HG02642 (cell line): Measurements from ENCODE around the gene SETDB1.
"Not testable (repeated sequence)": the region's sequence is repeated elsewhere in the genome, so short reads cannot be mapped to it uniquely, and the experiment has no call there.

Experiments
- ATAC-seq: cut with Tn5 transposase; IDR thresholded peaks from one replicate; pipeline ENCODE4 v1.9.1; 2021; ENCODE audit warnings: mild to moderate bottlenecking; ENCODE audit not compliant: unreplicated experiment, poor library complexity

Gene SETDB1

DNA sequence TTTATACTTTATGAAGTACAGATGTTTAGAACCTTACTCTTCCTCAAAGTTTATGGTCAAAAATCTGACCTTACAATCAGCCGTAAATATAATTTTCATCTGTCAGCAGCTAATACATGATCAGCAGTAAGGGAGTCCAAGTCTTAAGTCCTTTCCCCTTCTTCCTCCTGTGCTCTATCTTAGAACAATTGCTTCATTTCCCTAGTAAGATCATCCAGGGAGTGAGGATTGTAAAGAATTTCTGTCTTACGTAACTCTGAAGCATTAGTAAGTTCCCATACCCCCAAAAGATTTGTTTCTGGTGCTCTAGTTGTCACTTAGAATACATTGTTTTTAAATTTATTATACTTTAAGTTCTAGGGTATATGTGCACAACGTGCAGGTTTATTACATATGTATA, 2.1 kb downstream of the SETDB1 start:
- ATAC-seq: no peak

DNA sequence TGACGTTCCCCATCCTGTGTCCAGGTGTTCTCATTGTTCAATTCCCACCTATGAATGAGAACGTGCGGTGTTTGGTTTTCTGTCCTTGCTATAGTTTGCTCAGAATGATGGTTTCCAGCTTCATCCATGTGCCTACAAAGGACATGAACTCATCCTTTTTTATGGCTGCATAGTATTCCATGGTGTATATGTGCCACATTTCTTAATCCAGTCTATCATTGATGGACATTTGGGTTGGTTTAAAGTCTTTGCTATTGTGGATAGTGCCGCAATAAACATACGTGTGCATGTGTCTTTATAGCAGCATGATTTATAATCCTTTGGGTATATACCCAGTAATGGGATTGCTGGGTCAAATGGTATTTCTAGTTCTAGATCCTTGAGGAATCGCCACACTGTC, 2.6 kb downstream of the SETDB1 start:
- not testable (repeated sequence) for ATAC-seq

DNA sequence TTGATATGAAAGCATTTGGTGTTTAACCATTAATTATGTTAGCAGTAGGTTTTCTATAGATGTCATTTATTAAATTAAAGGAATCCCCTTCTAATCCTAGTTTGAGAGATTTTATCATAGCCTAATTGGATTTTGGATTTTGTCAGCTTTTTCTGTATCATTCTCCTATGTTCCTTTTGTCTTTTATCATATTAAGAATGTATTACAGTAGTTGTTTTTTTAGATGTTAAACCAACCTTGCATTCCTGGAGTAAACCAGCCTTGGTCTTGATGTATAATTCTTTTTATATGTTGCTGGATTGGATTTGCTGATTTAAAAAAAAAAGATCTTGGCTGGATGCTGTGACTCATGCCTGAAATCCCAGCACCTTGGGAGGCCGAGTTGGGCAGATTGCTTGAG, 5.6 kb downstream of the SETDB1 start:
- ATAC-seq: no peak

DNA sequence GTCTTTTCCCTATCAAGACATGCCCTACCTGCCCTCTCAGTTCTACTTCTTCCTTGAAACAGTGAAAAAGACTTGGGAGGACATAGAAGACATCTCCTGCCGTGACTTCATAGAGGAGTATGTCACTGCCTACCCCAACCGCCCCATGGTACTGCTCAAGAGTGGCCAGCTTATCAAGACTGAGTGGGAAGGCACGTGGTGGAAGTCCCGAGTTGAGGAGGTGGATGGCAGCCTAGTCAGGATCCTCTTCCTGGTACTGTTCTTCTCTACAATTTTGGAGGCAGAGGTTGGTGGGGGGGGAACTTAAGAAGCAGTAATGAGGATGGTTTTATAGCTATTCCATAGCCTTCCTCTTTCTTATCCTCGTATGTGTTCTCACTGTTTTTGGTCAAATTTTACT, 18.7 kb downstream of the SETDB1 start:
- ATAC-seq: no peak

GRCh38 chr1:150954708-150955107, 28.5 kb downstream of the SETDB1 start:
- no peak for ATAC-seq

DNA sequence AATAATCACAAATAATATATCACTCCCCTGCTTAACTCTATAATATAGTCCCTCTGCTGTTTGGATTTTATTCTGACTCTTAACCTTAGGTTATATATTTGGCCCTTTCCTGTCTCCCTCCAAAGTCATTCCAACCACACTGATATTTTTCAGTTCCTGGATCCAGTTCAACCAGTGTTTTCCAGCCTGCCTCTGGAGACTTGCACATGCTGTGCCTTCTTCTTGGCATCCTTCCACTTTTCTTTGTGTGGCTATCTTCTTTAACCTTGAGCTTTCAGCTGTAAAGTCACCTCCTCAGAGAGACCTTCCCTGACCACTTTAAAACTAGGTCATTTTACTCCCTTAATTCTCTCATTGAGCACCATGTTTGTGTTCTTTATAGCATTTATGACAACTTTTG, 29.1 kb downstream of the SETDB1 start:
- ATAC-seq: no peak

GRCh38 chr1:150957666-150958065, 31.5 kb downstream of the SETDB1 start:
- ATAC-seq: no peak

GRCh38 chr1:150960646-150961045, 34.5 kb downstream of the SETDB1 start:
- no peak for ATAC-seq

GRCh38 chr1:150961756-150962155, 35.6 kb downstream of the SETDB1 start:
- ATAC-seq: no peak

- no peak for ATAC-seq
These were observed 37.4 kb downstream of the SETDB1 start for GRCh38 chr1:150963321-150964163.

DNA sequence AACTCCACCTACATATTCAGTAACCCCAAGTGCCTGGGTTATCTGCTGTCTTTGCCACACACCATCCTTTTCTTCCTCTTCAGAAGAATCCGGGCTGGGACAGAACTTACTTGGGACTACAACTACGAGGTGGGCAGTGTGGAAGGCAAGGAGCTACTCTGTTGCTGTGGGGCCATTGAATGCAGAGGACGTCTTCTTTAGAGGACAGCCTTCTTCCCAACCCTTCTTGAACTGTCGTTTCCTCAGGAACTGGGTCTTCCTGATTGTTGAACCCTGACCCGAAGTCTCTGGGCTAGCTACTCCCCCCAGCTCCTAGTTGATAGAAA, 38.0 kb downstream of the SETDB1 start:
- no peak for ATAC-seq

DNA sequence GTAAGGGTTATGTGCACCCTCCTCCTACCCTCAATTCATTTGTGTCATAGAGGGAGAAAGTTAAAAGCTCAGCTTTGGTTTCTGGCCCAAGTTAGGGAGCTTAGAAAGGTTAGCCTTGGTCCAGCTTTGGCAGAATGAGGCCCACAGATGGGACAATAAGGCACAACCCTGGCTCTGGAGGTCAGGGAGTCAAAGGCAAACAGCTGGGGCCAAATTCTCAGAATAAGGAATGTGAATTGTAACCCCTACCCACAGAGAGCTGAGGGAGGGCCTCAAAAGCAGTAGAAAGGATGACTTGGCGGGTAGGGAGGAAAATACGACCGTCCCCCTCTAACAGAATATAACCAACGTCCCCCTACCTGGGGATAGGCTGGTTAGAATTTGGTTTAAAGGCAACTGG, 39.4 kb downstream of the SETDB1 start:
- no peak for ATAC-seq

DNA sequence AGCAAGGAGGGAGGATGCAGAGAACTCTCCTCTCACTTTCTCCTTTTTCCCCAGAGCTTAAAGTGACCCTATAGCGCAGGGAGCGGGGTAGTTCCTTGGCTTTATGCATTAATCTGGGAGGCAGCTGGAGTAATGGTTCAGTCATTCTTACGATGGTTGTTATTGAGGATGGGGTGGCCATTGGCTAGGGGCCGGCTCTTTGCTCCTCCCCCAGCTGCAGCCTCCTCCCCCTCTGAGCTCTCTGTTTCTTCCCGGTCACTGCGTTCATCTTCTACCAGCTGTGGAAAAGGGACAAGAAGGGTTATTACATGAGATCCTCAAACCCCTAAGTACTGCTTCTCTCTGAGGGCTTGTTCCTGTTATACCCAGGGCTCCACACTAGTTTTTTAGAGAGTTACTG, 39.8 kb downstream of the SETDB1 start:
- ATAC-seq: no peak

DNA sequence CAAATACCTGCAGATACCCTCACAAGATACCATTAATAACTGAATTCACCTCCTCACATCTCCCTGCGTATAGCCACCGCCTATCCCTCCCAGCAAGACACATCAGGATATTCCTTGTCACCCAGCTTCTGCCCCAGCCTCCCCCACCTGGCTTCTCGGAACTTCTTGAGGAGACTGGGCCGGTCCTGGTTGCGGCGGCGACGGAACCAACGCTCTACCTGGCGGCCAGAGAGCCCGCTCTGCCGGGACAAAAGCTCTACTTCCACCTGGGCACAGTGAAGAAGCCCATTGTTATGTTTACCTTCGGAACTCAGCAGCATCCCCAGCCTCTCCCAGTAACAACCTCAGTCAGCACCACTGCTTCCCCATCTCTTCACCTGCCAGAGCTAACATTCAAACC, 41.8 kb downstream of the SETDB1 start:
- no peak for ATAC-seq

- no peak for ATAC-seq
These were observed 42.3 kb downstream of the SETDB1 start for GRCh38 chr1:150968491-150968890.

GRCh38 chr1:150969626-150970025, 43.5 kb downstream of the SETDB1 start:
- ATAC-seq: no peak

DNA sequence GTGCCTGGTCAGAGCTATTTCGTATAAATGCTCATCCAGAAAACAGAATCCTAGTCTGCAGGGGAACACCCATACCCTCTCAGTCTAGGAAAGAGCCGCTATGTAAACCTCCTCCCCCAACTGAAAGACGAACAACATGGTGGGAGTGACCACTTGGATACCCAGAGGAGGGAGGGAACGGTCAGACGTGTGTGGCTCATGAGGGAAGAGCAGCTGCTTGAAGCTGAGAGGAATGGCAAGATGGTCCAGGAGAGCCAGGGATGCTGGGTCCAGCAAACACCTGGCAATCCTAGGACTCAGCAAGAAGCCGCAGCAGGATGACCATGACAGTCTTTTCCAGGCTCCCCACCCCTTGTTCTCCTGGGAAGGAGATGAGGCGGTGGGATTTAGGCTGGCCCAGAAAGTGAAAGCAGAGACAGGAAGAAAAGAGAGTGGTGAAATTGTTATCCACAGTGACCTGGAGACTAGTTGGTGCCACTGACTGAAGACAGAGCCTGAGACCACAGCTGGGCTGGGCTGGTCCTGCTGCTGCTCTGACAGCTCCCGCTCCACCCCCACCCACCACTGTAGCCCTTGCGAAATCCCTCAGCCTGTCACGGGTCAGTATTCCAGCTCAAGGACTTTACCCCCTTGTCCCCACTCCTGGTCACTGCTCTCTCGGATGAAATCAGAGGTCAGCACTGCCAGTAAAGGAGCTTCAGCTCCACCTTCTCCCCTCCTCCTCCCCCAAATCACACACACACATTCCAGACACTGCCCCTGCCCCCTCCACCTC, 44.8 kb downstream of the SETDB1 start:
- no peak for ATAC-seq

DNA sequence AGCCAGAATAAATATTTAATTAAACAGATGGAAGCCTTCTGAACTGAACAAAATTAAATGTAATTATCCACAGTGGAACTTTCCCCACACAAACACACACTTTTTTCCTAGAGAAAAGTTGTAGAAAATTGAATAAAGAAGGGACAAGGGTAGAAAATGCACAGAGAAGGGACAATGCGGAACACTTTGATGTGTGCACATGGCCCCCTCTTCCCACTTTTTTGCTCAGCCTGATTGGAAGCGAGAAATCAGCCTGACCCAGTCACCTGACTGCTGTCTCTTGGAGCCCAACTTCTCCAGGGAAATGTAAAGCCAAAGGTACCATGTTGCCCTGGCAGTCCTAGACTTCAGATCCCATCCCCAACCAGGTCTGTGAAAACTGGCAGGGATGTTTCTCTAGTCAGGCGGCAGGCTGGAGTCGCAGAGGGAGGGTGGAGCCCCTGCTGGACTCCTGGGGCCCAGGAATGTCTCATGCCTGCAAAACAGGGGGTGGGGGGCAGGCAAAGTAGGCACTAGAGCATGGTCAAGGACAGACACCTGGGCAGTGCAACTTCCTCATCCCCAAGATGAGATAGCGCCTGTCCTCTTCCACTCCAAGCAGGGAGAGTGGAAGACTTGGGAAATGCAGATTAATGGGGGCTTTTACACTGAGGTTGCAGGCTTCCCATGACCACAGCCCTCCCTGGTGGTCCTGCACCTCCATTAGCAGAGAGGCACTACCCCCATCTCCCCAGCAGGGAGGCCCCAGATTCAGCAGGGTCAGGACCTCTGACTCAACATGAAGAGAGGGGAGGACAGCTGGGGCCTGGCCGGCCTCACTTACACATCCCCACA, 45.6 kb downstream of the SETDB1 start:
- ATAC-seq: no peak

- no peak for ATAC-seq
These were observed 46.3 kb downstream of the SETDB1 start for GRCh38 chr1:150972417-150972940.

- ATAC-seq: no peak
These were observed 47.2 kb downstream of the SETDB1 start for GRCh38 chr1:150973258-150973835.
